Subcutaneous abdominal adipose tissue (tissue), 5 donors: ENCODE data around the gene MRPL2.

Experiments used
- H3K27ac ChIP-seq: one replicate; pipeline ENCODE4 v1.7.0; 2013; ENCODE audit warnings: low read depth, mild to moderate bottlenecking, inconsistent platforms, low read length, moderate library complexity
- H3K27me3 ChIP-seq, 5 donors: one replicate each; pipeline ENCODE4 v1.7.0; 2013; ENCODE audit warnings: low read length in 5 of 5, inconsistent platforms in 1 of 5; ENCODE audit not compliant: control insufficient read depth in 5 of 5, insufficient read depth in 4 of 5
- H3K36me3 ChIP-seq, 5 donors: one replicate each; pipeline ENCODE4 v1.7.0; 2013; ENCODE audit warnings: low read length in 5 of 5; ENCODE audit not compliant: control insufficient read depth in 5 of 5, insufficient read depth in 5 of 5
- H3K4me1 ChIP-seq, 5 donors: one replicate each; pipeline ENCODE4 v1.7.0; 2013; ENCODE audit warnings: low read length in 5 of 5, mild to moderate bottlenecking in 3 of 5, moderate library complexity in 1 of 5; ENCODE audit not compliant: control insufficient read depth in 5 of 5, insufficient read depth in 5 of 5
- H3K4me3 ChIP-seq, 5 donors: one replicate each; pipeline ENCODE4 v1.7.0; 2013; ENCODE audit warnings: low read length in 5 of 5, low read depth in 1 of 5
- H3K9ac ChIP-seq, 5 donors: one replicate each; pipeline ENCODE4 v1.7.0; 2013; ENCODE audit warnings: low read length in 5 of 5, mild to moderate bottlenecking in 4 of 5, moderate library complexity in 3 of 5
- H3K9me3 ChIP-seq, 5 donors: one replicate each; pipeline ENCODE4 v1.7.0; 2013; ENCODE audit warnings: low read length in 5 of 5; ENCODE audit not compliant: control insufficient read depth in 5 of 5
- donor health status: healthy.
- donor health status: healthy.
- donor health status: healthy.
- donor health status: healthy.
- donor health status: healthy.

Gene MRPL2

DNA sequence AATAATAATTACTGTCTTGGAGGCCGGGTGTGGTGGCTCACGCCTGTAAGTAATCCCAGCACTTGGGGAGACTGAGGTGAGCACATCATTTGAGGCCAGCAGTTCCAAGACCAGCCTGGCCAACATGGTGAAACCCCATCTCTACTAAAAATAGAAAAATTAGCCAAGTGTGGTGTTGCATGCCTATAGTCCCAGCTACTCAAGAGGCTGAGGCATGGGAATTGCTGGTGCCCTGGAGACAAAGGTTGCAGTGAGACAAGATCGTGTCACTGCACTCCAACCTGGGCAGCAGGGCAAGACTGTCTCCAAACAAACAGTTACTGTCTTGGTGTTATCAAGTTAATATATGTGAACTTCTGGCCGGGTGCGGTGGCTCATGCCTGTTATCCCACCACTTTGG, 32.9 kb downstream of the MRPL2 start:
- H3K4me3 ChIP-seq, result no peak overlapping the region
- H3K27me3 ChIP-seq, result no peaks in the 10 kb centered on the region
- no peak overlapping the region for H3K27ac ChIP-seq
- peaks cover 14 to 65% (median 53%) of the 10 kb centered on the region in 5 donors for H3K36me3 ChIP-seq
- H3K4me1 ChIP-seq, result peaks cover 0 to 13% (median 9%) of the 10 kb centered on the region in 5 donors
- H3K9ac ChIP-seq, result no peak overlapping the region
- no peaks in the 10 kb centered on the region for H3K9me3 ChIP-seq

DNA sequence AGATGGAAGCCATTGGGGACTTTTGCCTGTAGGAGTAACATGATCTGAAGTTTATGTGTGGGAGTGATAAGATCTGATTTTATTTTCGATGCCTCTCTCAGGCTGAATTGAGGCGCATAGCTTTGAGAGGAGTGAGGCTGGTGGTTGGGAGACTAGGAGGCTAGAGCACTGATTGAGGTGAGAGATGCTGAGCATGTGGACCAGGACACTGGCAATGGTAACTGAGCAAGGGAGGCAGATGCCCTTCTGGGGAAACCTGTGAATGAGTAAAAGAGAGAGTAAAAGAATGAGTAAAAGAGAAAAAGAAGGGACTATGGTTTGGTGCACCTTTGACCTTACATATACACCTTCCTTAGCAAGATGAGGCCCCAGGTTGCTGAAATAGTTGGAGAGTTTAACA, 34.8 kb downstream of the MRPL2 start:
- H3K27me3 ChIP-seq, result no peaks in the 10 kb centered on the region
- H3K27ac ChIP-seq, result no peak overlapping the region
- H3K9me3 ChIP-seq, result no peaks in the 10 kb centered on the region
- H3K4me1 ChIP-seq, result peaks cover 0 to 22% (median 18%) of the 10 kb centered on the region in 5 donors
- H3K4me3 ChIP-seq, result no peak overlapping the region
- H3K36me3 ChIP-seq, result peaks cover 13 to 65% (median 52%) of the 10 kb centered on the region in 5 donors
- H3K9ac ChIP-seq, result no peak overlapping the region

DNA sequence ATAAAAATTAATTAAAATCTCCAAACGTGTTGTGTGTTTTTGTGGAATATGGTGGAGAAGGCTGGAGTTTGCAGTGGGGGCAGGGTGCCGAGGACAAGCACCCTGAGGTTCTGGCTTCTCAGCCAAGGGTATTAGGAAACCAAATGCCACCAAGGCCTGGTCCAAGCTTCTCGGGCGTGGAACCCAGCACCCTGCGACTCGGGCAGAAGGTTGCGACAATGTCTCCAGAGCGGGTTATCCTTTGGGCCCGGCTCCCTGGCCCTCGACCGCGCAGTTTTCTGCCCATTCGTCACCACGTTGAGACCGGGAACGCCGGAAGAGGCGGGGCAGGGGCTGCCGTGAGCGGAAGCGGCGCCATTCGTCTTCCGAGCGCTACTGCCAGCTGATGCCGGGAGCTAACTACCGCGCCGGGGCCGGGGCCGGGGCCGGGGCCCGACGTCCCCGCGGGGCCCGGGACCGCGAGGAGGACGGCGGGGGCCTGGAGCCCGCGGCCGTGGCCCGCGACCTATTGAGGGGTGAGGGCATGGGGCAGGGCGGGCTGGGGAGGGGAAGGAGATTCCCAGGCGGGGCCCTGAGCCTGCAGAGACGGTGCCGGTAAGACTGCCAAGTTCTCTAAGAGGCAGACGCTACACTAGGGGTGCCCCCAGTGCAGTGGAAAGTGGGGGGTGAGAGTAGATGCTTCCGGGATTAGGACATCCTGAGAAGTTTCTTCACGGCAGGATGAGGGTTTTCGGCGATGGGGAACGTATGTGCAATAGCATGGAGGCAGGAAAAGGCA, 37.8 kb downstream of the MRPL2 start, which contains the start of gene RRP36:
TSS of gene RRP36 (plus strand) at position 354 of the 778 bp plus-strand sequence. CDS start at position 386, 32 bp downstream.
- no peaks in the 10 kb centered on the region for H3K27me3 ChIP-seq
- H3K27ac ChIP-seq, result peak within 1 kb of the TSS; percentile 80
- H3K9me3 ChIP-seq, result no peaks in the 10 kb centered on the region
- H3K36me3 ChIP-seq, result peaks cover 13 to 58% (median 49%) of the 10 kb centered on the region in 5 donors
- peak within 1 kb of the TSS in 4 of 5 donors; percentile 71 to 92 (median 88) for H3K9ac ChIP-seq
- H3K4me3 ChIP-seq, result peak within 1 kb of the TSS; percentile 96 to 100 (median 99)
- peaks cover 6 to 33% (median 27%) of the 10 kb centered on the region in 5 donors for H3K4me1 ChIP-seq

DNA sequence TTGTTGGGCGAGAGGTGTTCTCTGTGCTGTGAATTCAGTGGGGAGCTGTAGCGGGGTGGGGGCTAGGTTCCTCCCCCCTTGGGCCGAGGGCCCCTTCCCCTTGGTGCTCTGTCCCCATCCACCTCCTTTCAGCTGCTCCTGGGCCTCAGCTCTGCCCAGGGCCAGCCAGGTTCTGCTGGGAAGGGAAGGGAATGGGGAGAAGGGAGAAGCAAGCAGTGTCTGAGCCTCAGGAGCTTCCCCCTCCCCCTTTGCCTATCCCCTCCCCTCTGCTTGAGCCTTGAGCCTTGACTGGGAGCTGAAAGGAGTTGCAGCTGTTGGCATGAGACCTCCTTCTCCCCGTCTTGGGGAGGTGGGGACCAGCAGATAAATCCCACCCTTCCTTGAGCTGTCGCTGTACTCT, 38.4 kb downstream of the MRPL2 start:
- H3K27me3 ChIP-seq, result no peaks in the 10 kb centered on the region
- peaks cover 13 to 54% (median 43%) of the 10 kb centered on the region in 5 donors for H3K36me3 ChIP-seq
- H3K4me3 ChIP-seq, result peak overlapping the region; percentile 74 to 100 (median 99)
- peak overlapping the region in 4 of 5 donors; percentile 61 to 84 (median 74) for H3K9ac ChIP-seq
- H3K9me3 ChIP-seq, result no peaks in the 10 kb centered on the region
- H3K4me1 ChIP-seq, result peaks cover 7 to 40% (median 32%) of the 10 kb centered on the region in 5 donors
- H3K27ac ChIP-seq, result peak overlapping the region; percentile 80

DNA sequence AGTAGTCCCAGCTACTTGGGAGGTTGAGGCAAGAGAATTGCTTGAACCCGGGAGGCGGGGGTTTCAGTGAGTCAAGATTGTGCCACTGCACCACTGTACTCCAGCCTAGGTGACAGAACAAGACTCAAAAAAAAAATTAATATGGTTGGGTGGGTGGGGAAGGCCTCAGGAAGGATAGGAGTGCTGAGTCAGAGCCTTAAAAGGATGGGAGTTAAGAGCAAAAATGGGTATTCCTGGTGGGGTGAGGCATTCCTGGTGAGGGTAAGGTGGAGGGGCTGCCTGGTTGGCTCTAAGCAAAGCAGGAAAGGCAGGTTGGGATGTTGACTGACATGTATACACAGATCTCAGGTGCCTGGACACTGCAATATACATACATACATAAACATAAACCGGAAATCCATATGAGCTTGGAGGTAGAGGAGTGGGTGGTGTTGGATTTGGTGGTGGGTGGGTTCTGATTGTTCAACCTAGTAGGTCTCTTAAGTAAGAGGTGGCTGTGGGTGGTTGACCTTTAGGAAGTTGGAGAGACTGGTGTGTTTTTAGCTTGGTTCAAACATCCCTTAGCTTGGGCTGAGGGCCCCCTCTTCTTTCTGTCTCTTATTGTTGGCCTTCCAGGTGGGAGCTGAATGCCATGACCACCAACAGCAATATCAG, 39.1 kb downstream of the MRPL2 start:
- peaks cover 13 to 48% (median 39%) of the 10 kb centered on the region in 5 donors for H3K36me3 ChIP-seq
- H3K27ac ChIP-seq, result no peak overlapping the region

DNA sequence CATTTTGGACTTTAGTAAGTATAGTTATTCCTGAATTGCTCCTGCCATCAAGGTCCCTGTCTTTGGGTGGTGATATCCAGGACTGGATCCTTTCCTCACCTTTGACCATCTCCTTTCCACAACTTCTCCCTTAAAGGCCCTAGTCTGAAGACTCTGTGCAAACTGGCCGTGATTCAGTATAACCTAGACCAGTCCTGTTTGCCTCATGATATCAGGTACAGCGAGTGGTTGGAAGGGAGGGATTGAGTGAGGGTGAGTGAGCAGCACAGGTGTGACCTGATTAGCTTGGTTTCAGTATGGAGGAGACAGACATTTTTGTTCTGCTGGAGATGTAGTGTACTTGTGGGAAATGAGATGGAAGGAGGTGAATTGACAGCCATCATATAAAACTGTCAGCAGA, 40.1 kb downstream of the MRPL2 start:
- peaks cover 7 to 38% (median 31%) of the 10 kb centered on the region in 5 donors for H3K36me3 ChIP-seq
- H3K27me3 ChIP-seq, result no peaks in the 10 kb centered on the region
- H3K9me3 ChIP-seq, result no peaks in the 10 kb centered on the region
- no peak overlapping the region for H3K27ac ChIP-seq
- peaks cover 9 to 55% (median 47%) of the 10 kb centered on the region in 5 donors for H3K4me1 ChIP-seq
- H3K4me3 ChIP-seq, result no peak overlapping the region
- no peak overlapping the region for H3K9ac ChIP-seq

More for the DNA sequence above, 39.1 kb downstream of the MRPL2 start:
- Histone ChIP-seq H3K9me3 (no peaks in the 10 kb centered on the region), H3K27me3 (no peaks in the 10 kb centered on the region), H3K4me1 (peaks cover 9 to 46% (median 38%) of the 10 kb centered on the region in 5 donors), H3K4me3 (no peak overlapping the region), H3K9ac (peak overlapping the region in 1 of 5 donors; percentile 84)

DNA sequence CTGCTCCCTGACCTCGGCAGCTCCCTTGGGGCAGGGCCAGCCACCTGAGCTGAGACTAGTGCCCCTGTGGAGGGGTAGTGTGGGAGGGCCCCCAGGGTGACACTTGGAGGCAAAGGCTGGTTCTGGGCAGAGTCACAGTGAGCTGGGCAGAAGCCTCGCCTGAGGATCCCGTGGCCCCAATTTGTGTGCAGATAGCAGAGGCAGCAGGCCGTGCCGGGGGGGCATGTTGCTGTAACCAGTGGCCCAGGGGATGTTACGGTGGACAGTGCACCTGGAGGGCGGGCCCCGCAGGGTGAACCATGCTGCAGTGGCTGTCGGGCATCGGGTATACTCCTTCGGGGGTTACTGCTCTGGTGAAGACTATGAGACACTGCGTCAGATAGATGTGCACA, 42.3 kb downstream of the MRPL2 start:
- Histone ChIP-seq H3K27me3 (no peaks in the 10 kb centered on the region), H3K4me3 (no peak overlapping the region), H3K9ac (peak overlapping the region in 3 of 5 donors; percentile 62 to 72 (median 64)), H3K27ac (no peak overlapping the region), H3K4me1 (peaks cover 16 to 54% (median 50%) of the 10 kb centered on the region in 5 donors), H3K9me3 (no peaks in the 10 kb centered on the region), H3K36me3 (peaks cover 7 to 41% (median 36%) of the 10 kb centered on the region in 5 donors)

DNA sequence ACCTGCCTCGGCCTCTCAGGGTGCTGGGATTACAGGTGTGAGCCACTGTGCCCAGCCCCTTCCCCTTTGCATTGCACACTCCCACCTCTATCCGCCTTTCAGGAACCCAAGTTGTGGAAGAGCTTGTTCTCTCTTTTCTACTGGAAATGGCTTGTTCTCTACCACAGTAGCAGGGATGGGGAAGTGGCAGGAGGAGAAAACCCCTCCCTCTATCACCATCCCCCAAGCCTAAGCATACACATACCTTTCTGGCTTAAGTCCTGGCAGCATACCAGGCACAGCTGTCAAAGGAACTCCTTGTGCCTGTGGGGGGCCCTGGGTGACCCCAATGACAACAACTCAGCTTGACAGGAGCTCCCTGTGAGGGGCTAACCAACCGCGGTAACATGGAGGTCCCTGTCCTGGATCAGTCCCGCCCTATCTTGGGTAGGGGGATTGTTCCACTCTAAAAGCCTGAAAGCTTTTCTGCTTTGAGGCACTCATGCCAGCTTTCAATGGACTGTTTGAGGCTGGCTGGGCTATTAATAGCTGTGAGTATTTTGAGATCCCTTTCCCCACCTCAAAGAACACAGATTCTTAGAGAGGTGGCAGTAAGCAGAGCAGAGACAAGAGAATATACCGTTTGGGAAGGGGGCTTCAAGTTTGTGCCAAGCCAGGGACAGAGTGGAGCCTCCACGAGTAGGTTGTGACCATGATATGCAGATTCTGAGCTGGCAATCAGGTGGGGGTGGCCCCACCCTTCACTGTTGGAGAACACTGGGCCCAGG, 42.9 kb downstream of the MRPL2 start:
- Histone ChIP-seq H3K36me3 (peaks cover 7 to 47% (median 42%) of the 10 kb centered on the region in 5 donors), H3K9ac (peak overlapping the region in 3 of 5 donors; percentile 62 to 72 (median 64)), H3K27me3 (no peaks in the 10 kb centered on the region), H3K9me3 (no peaks in the 10 kb centered on the region), H3K4me3 (peak overlapping the region in 1 of 5 donors; percentile 6), H3K27ac (no peak overlapping the region), H3K4me1 (peaks cover 16 to 54% (median 50%) of the 10 kb centered on the region in 5 donors)

DNA sequence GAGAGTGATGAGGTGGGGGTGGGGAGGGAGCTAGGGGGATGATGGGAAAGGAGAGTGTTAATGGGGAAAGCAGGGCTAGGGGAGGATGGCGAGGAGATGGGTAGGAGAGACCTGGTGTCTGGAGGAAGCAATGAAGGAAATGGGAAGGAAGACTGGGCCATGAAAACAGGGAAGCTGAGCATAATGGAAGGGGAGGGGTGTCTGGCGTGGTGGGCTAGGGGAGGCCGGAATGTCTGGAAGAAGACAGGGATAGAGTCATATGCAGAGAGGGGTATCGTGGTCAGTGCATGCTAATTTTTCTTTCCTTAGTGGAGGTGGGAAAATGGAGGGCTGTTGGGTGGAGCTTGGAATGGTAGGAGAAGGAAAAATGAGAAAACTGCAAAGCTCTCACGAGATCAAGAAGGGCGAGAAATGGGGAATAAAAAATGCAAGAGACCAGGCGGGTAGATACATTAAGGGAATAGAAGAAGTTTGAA, 44.8 kb downstream of the MRPL2 start:
- H3K36me3 ChIP-seq, result peaks cover 6 to 54% (median 51%) of the 10 kb centered on the region in 5 donors

More for the DNA sequence above, 44.8 kb downstream of the MRPL2 start:
- Histone ChIP-seq H3K9me3 (no peaks in the 10 kb centered on the region), H3K27me3 (no peaks in the 10 kb centered on the region), H3K4me1 (peaks cover 16 to 45% (median 42%) of the 10 kb centered on the region in 5 donors), H3K9ac (peak overlapping the region; percentile 68 to 81 (median 70)), H3K27ac (peak overlapping the region; percentile 70), H3K4me3 (peak overlapping the region; percentile 78 to 98 (median 96))
